GM21423 (cell line): ENCODE results near the gene CCNF.

Source experiments
- ATAC-seq: cut with Tn5 transposase; IDR thresholded peaks from one replicate; pipeline ENCODE4 v1.9.1; 2021; ENCODE audit warnings: mild to moderate bottlenecking, moderate library complexity; ENCODE audit not compliant: unreplicated experiment

Gene CCNF

DNA sequence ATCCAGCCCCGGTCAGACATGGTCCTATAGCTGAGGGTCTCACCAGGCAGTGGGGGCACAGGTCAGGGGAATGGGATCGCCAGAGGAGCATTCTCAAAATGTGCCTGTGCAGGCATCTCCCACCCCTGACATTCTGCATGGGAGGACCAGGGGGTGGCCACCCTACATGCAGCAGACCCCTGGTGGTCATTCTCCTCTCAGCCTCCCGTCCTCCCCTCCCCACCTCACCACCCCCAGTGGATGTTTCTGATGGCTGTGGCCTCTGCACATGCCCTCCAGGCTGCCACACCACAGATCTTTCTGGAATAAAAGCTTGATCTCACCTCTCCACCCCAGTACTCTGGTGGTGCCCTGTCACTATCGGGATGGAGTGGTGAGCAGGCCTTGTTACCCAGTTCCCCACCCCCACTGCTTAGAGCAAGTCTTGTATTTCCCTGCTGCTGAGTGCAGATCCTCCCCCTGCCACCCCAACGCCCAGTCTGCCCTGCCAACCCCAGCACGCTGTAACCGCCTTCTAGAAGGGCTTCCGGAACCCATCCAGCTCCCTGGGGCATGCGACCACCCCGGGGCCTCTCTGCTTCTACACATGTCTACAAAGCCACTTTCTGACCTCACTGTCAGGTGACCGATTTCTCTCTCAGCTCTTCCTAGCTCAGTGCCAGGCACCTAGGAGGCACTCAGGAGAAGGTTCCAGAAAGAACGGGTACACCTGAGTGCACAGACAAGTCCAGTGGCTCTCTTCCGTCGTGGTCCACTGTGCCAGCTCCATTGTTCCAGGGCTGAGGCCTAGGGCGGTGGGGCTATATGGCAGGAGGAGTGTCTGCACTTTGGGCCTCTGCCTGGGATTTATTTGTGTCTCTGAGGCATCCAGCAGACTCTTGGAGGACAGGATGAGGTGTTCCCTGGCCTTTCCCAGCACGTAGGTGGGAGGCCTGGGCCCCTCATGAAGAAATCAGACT is 55.0 kb downstream of the CCNF start:
- ATAC-seq = no peak

DNA sequence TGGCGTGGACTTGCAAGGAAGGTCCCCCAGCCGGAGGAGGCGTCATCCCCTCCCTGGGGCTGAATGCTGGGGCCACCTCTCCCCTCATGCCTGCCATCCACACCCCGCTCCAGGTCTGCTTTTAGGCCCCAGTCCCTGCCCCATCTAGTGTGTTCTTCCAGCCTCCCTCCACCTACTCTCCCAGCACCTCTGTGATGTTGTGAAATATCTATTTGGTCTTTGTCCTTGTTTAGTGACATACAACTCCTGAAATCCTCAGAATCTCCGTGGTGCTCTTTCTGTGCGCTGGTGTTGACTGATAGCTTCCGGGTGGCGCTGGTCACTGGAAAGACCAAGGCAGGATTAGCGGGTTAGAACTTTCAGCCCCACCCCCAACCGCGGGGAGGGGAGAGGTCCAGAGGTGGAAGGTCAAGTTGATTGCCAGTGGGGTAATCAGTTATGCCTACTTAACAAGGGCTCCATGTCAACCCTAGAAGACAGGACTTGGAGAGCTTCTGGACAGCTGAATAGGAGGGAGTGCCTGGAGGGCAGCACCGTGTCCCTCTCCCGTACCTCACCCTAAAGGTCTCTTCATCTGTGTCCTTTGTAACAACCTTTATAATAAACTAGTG is 55.8 kb downstream of the CCNF start:
- ATAC-seq = no peak

DNA sequence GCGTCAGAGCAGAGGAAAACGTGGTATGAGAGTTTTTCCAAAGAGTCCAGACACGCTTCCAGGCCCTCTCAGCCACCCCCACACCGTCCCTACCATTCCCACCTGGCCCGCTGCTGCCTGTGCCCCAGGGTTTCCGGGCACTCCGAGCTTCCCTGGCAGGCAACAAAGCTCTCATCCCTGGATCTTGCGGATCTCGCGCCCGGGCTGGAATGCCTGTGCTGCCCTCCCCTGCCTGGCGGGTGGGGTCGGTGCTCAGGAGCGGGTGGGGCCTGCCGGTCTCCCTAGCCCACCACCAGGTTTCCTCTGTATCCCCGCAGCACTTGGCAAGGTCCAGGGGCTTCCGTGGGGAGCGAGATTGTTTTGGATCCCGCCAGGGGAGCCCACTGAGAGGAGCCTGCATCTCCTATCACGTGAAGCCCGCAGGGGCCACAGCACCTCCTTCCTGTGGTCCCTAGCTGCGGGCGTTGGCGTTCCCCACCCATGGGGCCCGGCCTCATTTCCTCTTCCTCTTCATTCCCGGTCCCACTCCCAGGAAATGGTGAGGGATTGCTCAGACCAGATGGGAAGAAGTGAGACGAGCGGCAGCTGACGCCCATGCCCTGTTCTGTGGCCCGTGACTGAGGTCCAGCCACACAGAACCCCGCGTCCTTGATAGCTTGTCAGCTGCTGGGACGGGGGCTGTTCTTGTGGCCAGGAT is 56.7 kb downstream of the CCNF start:
- no peak for ATAC-seq

DNA sequence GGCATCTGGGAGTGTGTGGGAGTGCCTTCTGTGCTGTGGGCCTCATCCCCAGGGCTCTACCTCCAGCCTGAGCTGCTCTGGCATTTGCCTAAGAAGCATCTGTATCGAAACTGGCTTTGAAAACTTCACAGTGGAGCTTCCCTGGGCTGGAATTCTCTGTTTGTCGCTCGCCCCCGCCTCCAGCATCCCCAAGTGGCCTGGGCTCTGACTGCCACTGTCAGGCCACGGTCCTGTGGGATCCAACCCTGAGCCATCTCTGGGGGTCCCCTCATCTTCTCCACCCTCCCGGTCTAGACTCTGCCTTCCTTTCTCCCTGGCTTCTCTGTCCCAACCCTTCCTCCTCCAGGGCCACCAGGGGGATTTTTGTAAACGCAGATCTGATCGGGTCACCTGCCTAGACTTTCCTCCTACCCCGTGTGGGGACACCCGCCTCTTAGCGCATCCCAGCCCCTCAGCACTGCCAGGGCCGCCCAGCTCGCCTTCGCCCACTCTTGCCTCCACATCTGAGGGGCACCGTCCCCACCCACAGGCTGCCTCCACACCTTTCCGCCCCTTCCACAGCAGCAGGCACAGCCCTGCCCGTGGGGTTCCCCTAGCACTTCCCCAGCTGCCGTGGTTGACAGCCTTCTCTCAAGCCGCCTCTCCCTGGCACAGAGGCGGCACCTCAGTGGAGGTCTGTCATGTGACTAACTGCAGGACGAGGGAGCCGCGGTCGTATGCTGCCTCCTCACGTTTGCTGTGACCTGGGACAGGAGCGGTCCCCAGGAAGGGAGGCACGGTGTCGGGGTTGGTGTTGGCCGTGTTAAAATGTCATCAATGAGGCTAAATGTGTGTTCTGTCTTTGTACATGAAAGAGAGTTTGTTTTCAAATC is 57.6 kb downstream of the CCNF start:
- ATAC-seq = peak; percentile 72

DNA sequence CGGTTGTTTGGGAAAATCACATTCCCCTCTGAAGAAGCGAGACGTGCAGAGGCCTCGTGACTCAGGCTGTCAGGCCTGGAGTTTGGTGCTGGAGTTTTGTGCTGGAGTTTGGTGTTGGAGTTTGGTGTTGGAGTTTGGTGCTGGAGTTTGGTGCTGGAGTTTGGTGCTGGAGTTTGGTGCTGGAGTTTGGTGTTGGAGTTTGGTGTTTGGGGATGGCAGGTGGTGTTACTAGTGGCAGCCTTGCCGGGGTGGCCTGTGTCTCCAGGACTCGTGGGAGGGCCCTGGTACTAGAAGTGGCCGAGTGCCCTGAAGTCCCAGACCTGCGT is 58.2 kb downstream of the CCNF start:
- no peak for ATAC-seq

DNA sequence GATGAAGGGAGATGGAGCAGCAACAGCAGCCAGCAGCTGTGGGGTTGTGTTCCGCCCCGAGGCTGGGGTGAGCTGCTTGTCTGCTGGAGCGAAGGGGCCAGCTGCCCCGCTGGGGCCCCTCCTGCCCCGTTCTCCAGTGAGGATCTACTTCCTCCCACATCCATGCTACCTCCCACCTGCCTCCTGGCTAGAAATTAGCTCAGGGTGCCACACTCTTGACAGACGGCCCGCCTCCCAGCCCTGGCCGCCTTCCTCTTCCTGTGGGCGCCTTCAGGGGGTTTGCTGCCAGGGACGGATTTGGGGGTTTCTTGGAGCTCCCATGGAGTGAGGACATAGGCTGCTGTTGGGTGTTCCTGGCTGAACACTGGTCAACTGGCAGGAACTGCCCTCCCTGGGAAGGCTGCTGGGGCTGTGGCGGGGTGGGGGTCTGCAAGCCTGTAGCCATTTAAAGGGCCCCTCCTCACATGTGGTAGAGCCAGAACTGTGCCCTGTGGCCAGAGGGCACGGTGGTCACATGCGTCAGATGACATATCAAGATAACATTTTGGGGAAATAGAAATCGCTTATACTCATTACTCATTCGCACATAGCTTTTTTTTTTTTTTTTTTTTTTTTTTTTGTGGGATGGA is 58.8 kb downstream of the CCNF start:
- no peak for ATAC-seq

DNA sequence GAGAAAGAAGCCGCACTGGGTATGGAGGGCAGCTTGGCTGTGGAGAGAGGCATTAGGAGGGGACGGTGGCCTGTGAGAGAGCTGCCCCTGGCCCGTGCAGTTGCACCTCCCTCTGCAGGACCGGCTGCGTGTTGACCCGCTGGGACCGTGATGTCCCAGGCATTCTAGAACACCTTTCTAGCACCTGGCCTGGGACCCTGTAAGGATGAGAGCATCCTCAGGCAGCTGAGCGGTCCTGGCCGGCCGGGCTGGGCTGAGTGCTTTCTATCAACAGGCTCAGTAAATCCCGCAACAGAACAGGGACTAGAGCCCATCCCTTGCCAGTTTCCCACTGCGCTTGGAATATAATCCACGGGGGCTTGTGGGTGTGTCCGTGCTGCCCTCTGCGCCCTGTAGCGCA is 60.3 kb downstream of the CCNF start:
- no peak for ATAC-seq

DNA sequence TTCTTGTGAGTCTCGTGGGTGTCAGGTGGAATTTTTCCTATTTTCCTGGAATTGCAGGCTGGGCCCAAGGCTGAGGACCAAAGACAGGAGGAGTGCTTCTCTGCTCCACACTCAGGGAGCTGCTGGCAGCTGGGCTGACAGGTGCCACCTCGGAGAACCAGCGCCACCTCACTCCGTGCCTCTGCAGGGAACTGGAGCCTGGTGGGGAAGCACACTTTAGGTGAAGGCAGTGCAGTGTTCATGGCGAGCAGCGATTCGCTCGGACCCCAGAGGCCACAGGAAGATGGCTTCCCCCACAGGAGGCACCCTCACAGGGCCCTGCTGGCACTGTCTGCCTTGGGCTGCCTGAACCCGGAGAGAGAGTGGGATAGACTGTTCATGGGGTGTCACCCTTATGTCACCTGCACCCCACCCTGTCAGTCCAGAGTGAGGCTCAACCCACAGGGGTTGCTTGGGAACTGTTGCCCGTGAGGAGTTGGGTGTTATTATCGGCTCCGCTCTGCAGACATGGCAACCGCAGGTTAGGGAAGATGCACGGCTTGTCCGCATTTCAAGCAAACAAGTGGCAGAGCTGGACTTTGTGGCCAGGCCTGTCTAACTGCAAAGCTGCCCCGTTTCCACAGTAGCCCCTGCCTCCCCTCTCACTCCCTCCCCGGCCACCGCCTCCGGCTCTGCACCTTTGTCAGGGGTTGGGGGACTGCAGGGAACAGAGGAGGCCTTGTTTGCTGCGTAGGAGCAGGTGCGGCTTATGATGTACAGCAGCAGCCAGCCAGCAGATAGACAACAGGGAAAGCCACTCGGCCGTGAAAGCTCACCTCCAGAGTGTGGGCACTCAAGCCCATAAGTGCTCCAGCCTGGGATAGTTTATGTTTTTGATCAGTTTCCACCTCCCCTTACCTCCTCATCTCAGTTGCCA is 61.2 kb downstream of the CCNF start:
- no peak for ATAC-seq

DNA sequence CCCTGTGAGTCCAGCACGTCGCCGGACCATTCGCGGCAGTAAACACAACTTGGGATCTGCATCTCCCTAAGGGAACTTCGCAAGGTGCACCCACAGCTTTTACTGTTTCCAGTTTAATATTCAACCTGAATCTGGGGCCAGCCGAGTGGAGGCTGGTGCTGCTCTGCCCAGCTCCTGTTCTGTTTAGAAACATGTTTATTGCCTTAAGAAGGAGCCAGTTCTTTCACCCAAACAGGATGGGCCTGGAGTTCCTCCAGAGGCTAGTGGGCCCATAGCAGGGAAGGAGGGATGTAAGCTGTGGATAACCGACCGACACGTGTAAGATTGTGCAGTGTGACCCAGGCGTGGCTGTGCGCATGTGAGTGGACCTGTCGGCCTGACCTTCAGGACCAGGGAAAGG is 63.0 kb downstream of the CCNF start:
- ATAC-seq = no peak

DNA sequence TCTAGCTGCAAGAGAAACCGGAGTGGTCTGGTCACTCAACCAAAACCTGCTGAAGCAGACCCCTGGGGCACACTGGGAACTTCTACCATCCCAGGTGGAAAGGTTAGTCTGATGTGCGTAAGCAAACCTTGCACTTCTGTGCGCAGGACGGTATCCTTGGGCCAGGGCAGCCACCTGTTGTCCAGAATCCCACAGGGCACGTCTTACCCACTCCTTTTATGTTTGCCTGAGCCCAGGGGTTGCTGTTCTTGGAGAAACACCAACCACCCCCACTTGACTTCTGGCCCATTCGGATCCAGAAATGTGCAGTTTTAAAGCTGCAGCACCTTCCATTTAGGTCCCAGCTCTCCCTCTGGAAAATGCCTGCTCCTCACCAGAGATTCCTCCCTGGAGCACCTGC is 64.4 kb downstream of the CCNF start:
- no peak for ATAC-seq

DNA sequence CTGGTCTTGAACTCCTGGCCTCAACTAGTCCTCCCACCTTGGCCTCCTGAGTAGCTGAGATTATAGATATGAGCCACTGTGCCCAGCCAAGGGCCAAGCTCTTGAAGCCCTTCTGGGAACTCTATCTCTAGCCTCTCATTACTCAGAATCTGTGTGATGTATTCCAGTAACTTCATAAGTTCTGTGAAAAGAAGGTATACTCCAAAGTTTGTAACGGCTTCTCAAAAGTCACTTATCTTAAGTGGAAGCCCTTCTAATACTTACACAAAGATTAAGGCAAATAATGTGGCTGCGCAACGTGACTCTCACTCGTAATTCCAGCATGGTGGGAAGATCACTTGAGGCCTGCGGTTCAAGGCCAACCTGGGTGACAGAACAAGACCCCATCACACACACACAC is 65.4 kb downstream of the CCNF start:
- ATAC-seq = no peak

DNA sequence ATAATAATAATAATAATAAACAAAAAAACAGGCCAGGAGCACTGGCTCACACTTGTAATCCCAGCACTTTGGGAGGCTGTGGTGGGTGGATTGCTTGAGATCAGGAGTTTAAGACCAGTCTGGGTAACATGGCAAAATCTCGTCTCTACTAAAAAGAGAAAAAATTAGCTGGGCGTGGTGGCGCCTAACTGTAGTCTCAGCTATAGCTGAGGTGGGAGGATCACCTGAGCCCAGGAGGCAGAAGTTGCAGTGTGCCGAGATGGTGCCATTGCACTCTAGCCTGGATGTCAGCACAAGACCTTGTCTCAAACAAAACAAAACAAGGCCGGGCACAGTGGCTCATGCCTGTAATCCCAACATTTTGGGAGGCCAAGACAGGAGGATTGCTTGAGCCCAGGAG is 65.8 kb downstream of the CCNF start:
- no peak for ATAC-seq

DNA sequence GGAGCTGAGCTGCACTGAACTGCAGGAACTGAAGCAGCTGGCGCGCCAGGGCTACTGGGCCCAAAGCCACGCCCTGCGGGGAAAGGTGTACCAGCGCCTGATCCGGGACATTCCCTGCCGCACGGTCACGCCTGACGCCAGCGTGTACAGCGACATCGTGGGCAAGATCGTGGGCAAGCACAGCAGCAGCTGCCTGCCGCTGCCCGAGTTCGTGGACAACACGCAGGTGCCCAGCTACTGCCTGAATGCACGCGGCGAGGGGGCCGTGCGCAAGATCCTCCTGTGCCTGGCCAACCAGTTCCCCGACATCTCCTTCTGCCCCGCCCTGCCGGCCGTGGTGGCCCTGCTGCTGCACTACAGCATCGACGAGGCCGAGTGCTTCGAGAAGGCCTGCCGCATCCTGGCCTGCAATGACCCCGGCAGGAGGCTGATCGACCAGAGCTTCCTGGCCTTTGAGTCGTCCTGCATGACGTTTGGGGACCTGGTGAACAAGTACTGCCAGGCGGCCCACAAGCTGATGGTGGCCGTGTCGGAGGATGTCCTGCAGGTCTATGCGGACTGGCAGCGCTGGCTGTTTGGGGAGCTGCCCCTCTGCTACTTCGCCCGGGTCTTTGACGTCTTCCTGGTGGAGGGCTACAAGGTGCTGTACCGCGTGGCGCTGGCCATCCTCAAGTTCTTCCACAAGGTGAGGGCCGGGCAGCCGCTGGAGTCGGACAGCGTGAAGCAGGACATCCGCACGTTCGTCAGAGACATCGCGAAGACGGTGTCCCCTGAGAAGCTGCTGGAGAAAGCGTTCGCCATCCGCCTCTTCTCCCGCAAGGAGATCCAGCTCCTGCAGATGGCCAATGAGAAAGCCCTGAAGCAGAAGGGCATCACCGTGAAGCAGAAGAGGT is 67.2 kb downstream of the CCNF start:
- no peak for ATAC-seq

DNA sequence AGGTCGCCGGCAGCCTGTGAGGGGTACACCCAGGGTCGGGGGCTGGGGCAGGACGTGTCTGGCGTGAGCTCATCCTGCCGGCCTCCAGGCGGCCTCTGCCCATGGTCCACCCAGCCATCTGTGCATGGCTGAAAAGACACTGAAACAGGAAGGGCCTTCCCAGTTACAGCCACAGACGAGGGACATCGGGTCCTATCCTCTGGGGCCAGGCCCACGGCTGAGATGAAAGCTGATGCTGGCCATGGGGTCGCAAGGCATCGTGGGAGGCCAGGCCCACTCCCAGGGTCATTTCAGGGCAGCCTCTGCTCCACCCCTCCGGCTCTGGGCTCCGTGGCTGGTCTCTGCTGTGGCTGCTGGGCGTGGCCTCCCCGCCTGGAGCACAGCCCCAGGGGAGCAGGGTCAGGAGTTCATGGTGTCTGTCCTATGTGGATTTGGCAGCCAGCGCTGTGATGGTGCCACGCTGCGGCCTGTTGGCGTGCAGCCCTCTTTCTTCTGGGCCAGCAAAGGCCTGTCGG is 67.9 kb downstream of the CCNF start:
- no peak for ATAC-seq

DNA sequence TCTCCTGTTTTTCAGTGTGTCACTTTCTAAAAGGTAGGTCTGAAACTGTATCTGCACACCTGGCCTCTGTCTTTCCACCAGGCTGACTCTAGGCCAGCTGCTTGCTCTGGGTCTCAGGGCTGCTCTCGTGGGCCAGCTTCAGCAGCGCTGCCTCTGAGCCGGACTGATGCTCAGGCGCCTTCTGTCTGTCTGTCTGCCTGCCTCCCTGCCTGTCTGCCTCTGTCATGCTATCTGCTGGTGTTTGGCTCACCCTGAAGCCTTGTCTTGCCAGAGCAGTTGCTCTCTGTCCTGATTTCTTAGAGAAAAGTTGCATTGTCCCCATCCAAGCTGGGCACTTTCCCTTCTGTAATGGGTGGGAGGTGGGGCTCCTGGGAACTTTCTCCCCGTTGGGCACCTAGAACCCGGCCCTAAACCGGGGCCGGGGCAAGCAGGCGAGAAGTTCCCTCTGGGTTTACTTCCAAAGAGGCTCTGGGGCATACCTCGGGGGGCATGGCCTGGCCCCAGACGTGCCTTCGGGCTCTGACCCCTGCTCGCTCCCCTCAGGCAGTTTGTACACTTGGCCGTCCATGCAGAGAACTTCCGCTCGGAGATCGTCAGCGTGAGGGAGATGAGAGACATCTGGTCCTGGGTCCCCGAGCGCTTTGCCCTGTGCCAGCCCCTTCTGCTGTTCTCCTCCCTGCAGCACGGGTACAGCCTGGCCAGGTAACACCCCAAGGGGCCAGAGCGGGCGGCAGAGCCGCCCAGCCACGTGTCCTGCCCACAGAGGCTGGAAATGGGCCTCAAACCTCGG is 68.6 kb downstream of the CCNF start:
- no peak for ATAC-seq

DNA sequence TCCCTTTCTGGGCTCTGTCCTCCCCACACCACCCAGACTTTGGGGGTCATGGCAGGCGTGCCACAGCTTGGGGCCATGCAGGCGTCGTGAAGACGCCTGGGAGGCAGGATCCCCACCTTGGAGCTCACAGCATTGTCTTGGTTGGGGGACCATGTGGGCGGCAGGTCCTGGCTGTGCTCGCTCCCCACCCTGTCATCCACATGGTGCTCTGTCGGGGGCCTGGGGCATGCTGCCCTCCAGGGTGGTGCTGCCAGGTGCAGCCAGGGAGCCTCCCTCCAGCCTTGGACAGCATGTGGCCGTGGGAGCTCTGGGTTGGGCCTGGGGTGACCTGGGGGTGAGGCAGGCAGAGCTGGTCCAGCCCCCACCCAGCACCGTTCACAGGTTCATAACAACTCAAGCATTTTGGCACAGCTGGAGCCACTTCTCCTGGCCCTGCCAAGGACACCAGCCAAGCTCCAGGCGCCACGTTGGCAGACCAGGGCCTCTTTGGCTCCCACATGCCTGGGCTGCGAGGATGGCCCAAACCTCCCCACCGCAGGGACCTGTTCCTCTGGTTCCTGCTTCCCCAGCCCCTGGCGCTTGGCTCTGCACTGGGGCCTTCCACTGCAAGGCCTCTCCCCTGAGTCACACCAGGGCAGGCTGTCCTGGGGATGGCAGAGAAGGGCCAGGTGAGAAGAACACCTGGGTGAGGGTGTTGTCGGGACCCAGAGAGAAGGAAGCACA is 69.4 kb downstream of the CCNF start:
- no peak for ATAC-seq

DNA sequence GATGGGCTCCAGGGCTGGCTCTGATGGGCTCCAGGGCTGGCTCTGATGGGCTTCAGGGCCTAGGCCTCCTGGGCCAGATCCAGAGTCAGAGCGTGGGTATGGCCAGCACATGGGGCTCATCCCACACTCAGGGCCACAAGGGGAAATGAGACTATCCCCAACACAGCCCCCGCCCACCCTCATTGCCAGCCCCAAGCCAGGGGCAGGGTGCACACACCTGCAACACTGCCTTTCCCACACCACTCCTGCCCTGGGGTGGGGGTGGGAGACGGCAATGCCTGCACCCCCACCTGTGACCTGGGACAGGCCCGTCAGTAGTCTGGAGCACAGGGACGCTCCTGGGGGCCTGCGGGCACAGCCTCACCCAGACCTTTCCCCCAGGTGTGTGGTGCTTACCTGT is 70.2 kb downstream of the CCNF start:
- no peak for ATAC-seq
